A673 (cell line): ENCODE data around the gene TCAIM.

Experiments
- CTCF ChIP-seq: fragments of 300-800, 200-600 bp; sonication (generic); conservative IDR thresholded peaks from 2 replicates; pipeline ENCODE4 v1.5.1; 2017; ENCODE audit warnings: low read depth, mild to moderate bottlenecking, antibody characterized with exemption, low read length, moderate library complexity, mixed read lengths
- EZH2 ChIP-seq: fragments of 200-600 bp; sonication (generic); IDR thresholded peaks from 2 replicates; pipeline ENCODE4 v1.6.1; 2017; ENCODE audit warnings: borderline replicate concordance, low read depth, mild to moderate bottlenecking, mixed read lengths, antibody characterized with exemption, low read length; ENCODE audit not compliant: poor library complexity, severe bottlenecking

- TF ChIP-seq CTCF, result no peak
- no peak for TF ChIP-seq EZH2
Observed at GRCh38 chr3:44353355-44353924, 14.9 kb downstream of the TCAIM start.
